SK-N-SH treated with all-trans-retinoic acid at 6 μM for 48 hours (cell line): ENCODE measurements around the gene ANO3.

Source experiments
- ATAC-seq: fragments of 200-7000 bp; cut with Tn5 transposase; 3 replicates; pipeline ENCODE4 v1.9.1; 2020; ENCODE audit warnings: mild to moderate bottlenecking, moderate library complexity
- ARNTL ChIP-seq: fragments of 450-650 bp; formaldehyde crosslinking; IDR thresholded peaks from 2 replicates; pipeline ENCODE4 v1.5.0; 2020; ENCODE audit warnings: low read depth, mild to moderate bottlenecking, moderate library complexity, borderline replicate concordance
- BACH2 ChIP-seq: fragments of 250-450 bp; sonication (Bioruptor Pico); IDR thresholded peaks from 2 replicates; pipeline ENCODE4 v1.9.0; 2021; ENCODE audit warnings: mild to moderate bottlenecking, borderline replicate concordance
- CSDC2 ChIP-seq: fragments of 250-450 bp; sonication (Bioruptor Pico); IDR thresholded peaks from 2 replicates; pipeline ENCODE4 v1.5.0; 2020; ENCODE audit warnings: mild to moderate bottlenecking, moderate library complexity
- ISL1 ChIP-seq: fragments of 250-450 bp; sonication (Bioruptor Pico); IDR thresholded peaks from 2 replicates; pipeline ENCODE4 v2.1.2; 2022; ENCODE audit warnings: mild to moderate bottlenecking, moderate library complexity
- OSR1 ChIP-seq: fragments of 250-450 bp; sonication (Bioruptor Pico); IDR thresholded peaks from 2 replicates; pipeline ENCODE4 v1.8.0; 2022; ENCODE audit warnings: moderate library complexity, mild to moderate bottlenecking, inconsistent platforms
- PPARA ChIP-seq: fragments of 250-450 bp; sonication (Bioruptor Pico); IDR thresholded peaks from 2 replicates; pipeline ENCODE4 v1.5.0; 2020; ENCODE audit warnings: mild to moderate bottlenecking, borderline replicate concordance
- RARB ChIP-seq: fragments of 250-450 bp; sonication (Bioruptor Pico); IDR thresholded peaks from 2 replicates; pipeline ENCODE4 v1.8.0; 2021; ENCODE audit warnings: mild to moderate bottlenecking, moderate library complexity
- SNAI2 ChIP-seq: fragments of 250-450 bp; sonication (Bioruptor Pico); IDR thresholded peaks from 2 replicates; pipeline ENCODE4 v1.5.0; 2020; ENCODE audit warnings: mild to moderate bottlenecking, moderate library complexity
- TCF4 ChIP-seq: fragments of 250-450 bp; sonication (Bioruptor Pico); IDR thresholded peaks from 2 replicates; pipeline ENCODE4 v1.8.0; 2021; ENCODE audit warnings: mild to moderate bottlenecking, moderate library complexity, borderline replicate concordance
- ZC3H10 ChIP-seq: fragments of 250-450 bp; sonication (Bioruptor Pico); IDR thresholded peaks from 2 replicates; pipeline ENCODE4 v1.5.1; 2021; ENCODE audit warnings: mild to moderate bottlenecking, moderate library complexity
- ZFP3 ChIP-seq: fragments of 250-450 bp; sonication (Bioruptor Pico); IDR thresholded peaks from 2 replicates; pipeline ENCODE4 v1.5.0; 2020; ENCODE audit warnings: mild to moderate bottlenecking, moderate library complexity
- ZFP30 ChIP-seq: fragments of 450-650 bp; formaldehyde crosslinking; IDR thresholded peaks from 2 replicates; pipeline ENCODE4 v1.5.0; 2022; ENCODE audit warnings: mild to moderate bottlenecking, moderate library complexity
- ZNF8 ChIP-seq: fragments of 450-650 bp; formaldehyde crosslinking; IDR thresholded peaks from 2 replicates; pipeline ENCODE4 v1.5.0; 2020; ENCODE audit warnings: mild to moderate bottlenecking, moderate library complexity
- TF ChIP-seq, protein P1 (sequence below): fragments of 250-450 bp; sonication (Bioruptor Pico); IDR thresholded peaks from 2 replicates; pipeline ENCODE4 v1.5.0; 2020; ENCODE audit warnings: mild to moderate bottlenecking, moderate library complexity
- TF ChIP-seq, protein P2 (sequence below): fragments of 250-450 bp; sonication (Bioruptor Pico); IDR thresholded peaks from 2 replicates; pipeline ENCODE4 v1.8.0; 2020; ENCODE audit warnings: mild to moderate bottlenecking, moderate library complexity, borderline replicate concordance
- TF ChIP-seq, protein P3 (sequence below): fragments of 250-450 bp; sonication (Bioruptor Pico); IDR thresholded peaks from 2 replicates; pipeline ENCODE4 v1.5.1; 2020; ENCODE audit warnings: low read depth, mild to moderate bottlenecking, moderate library complexity
- TF ChIP-seq, protein P4 (sequence below): fragments of 250-450 bp; sonication (Bioruptor Pico); IDR thresholded peaks from 2 replicates; pipeline ENCODE4 v1.8.0; 2021; ENCODE audit warnings: low read depth, mild to moderate bottlenecking, moderate library complexity, borderline replicate concordance
- TF ChIP-seq, protein P5 (sequence below): fragments of 250-450 bp; sonication (Bioruptor Pico); IDR thresholded peaks from 2 replicates; pipeline ENCODE4 v1.5.1; 2021; ENCODE audit warnings: mild to moderate bottlenecking, moderate library complexity

ANO3 gene

DNA sequence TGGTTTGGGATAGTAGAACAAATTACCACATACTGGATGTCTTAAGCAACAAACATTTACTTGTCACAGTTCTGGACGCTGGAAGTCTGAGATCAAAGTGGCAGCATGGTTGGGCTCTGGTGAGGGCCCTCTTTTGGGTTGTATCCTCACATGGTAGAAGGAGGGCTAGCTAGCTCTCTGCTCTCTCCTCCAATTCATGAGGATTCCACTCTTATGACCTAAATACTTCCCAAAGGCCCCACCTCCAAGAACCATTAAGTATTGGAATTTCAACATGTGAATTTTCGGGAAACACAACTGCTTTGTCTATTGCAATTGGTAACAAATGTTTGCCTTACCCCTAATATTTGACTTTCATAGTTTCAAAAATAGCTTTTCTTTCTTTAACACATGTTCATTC is 187.5 kb downstream of the ANO3 start:
- ATAC-seq: no peak

DNA sequence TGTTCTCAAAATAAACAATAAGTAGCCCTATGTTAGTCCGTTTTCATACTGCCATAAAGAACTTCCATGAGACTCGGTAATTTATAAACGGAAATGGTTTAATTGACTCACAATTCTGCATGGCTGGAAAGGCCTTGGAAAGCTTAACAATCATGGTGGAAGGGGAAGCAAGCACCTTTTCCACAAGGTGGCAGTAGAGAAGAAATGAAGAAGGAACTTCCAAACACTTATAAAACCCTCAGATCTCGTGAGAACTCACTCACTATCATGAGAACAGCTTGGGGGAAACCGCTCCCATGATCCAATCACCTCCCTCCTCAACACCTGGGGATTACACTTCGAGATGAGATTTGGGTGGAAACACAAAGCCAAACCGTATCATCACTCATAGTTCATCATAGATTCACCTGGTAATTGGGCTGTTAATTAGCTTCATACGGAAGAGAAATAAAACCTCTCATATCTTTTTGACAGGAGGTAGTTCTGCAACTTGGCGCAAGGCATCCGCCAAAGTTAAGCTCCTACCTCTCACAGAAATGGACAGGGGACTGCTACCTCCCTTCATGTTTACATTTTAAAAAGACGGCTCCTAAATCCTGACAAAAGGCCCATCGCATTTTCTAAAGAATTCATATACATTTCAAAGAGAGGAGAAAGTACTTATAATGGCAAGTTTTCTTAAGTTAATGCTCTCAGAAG is 191.1 kb downstream of the ANO3 start:
- no peak for ATAC-seq
- TF ChIP-seq ZNF8 (CRISPR knock-in tag) (no peak), TCF4 (CRISPR knock-in tag) (no peak), ZFP3 (CRISPR knock-in tag) (no peak), SNAI2 (CRISPR knock-in tag) (no peak), CSDC2 (CRISPR knock-in tag) (no peak), ZC3H10 (no peak), ARNTL (CRISPR knock-in tag) (no peak), RARB (CRISPR knock-in tag) (no peak), OSR1 (CRISPR knock-in tag) (no peak)
- TF ChIP-seq, protein P1, sequence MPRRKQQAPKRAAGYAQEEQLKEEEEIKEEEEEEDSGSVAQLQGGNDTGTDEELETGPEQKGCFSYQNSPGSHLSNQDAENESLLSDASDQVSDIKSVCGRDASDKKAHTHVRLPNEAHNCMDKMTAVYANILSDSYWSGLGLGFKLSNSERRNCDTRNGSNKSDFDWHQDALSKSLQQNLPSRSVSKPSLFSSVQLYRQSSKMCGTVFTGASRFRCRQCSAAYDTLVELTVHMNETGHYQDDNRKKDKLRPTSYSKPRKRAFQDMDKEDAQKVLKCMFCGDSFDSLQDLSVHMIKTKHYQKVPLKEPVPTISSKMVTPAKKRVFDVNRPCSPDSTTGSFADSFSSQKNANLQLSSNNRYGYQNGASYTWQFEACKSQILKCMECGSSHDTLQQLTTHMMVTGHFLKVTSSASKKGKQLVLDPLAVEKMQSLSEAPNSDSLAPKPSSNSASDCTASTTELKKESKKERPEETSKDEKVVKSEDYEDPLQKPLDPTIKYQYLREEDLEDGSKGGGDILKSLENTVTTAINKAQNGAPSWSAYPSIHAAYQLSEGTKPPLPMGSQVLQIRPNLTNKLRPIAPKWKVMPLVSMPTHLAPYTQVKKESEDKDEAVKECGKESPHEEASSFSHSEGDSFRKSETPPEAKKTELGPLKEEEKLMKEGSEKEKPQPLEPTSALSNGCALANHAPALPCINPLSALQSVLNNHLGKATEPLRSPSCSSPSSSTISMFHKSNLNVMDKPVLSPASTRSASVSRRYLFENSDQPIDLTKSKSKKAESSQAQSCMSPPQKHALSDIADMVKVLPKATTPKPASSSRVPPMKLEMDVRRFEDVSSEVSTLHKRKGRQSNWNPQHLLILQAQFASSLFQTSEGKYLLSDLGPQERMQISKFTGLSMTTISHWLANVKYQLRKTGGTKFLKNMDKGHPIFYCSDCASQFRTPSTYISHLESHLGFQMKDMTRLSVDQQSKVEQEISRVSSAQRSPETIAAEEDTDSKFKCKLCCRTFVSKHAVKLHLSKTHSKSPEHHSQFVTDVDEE (CRISPR knock-in tag): no peak
- TF ChIP-seq, protein P2, sequence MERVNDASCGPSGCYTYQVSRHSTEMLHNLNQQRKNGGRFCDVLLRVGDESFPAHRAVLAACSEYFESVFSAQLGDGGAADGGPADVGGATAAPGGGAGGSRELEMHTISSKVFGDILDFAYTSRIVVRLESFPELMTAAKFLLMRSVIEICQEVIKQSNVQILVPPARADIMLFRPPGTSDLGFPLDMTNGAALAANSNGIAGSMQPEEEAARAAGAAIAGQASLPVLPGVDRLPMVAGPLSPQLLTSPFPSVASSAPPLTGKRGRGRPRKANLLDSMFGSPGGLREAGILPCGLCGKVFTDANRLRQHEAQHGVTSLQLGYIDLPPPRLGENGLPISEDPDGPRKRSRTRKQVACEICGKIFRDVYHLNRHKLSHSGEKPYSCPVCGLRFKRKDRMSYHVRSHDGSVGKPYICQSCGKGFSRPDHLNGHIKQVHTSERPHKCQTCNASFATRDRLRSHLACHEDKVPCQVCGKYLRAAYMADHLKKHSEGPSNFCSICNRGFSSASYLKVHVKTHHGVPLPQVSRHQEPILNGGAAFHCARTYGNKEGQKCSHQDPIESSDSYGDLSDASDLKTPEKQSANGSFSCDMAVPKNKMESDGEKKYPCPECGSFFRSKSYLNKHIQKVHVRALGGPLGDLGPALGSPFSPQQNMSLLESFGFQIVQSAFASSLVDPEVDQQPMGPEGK (CRISPR knock-in tag): no peak
- TF ChIP-seq, protein P3, sequence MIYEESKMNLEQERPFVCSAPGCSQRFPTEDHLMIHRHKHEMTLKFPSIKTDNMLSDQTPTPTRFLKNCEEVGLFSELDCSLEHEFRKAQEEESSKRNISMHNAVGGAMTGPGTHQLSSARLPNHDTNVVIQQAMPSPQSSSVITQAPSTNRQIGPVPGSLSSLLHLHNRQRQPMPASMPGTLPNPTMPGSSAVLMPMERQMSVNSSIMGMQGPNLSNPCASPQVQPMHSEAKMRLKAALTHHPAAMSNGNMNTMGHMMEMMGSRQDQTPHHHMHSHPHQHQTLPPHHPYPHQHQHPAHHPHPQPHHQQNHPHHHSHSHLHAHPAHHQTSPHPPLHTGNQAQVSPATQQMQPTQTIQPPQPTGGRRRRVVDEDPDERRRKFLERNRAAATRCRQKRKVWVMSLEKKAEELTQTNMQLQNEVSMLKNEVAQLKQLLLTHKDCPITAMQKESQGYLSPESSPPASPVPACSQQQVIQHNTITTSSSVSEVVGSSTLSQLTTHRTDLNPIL (CRISPR knock-in tag): no peak

More for the DNA sequence above, 187.5 kb downstream of the ANO3 start:
- no peak for TF ChIP-seq RARB (CRISPR knock-in tag)
- TF ChIP-seq, protein P4, sequence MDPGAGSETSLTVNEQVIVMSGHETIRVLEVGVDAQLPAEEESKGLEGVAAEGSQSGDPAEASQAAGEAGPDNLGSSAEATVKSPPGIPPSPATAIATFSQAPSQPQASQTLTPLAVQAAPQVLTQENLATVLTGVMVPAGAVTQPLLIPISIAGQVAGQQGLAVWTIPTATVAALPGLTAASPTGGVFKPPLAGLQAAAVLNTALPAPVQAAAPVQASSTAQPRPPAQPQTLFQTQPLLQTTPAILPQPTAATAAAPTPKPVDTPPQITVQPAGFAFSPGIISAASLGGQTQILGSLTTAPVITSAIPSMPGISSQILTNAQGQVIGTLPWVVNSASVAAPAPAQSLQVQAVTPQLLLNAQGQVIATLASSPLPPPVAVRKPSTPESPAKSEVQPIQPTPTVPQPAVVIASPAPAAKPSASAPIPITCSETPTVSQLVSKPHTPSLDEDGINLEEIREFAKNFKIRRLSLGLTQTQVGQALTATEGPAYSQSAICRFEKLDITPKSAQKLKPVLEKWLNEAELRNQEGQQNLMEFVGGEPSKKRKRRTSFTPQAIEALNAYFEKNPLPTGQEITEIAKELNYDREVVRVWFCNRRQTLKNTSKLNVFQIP (CRISPR knock-in tag): no peak
- TF ChIP-seq, protein P5, sequence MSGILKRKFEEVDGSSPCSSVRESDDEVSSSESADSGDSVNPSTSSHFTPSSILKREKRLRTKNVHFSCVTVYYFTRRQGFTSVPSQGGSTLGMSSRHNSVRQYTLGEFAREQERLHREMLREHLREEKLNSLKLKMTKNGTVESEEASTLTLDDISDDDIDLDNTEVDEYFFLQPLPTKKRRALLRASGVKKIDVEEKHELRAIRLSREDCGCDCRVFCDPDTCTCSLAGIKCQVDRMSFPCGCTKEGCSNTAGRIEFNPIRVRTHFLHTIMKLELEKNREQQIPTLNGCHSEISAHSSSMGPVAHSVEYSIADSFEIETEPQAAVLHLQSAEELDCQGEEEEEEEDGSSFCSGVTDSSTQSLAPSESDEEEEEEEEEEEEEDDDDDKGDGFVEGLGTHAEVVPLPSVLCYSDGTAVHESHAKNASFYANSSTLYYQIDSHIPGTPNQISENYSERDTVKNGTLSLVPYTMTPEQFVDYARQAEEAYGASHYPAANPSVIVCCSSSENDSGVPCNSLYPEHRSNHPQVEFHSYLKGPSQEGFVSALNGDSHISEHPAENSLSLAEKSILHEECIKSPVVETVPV (CRISPR knock-in tag): no peak
- TF ChIP-seq ZC3H10: no peak
- TF ChIP-seq OSR1 (CRISPR knock-in tag): no peak
- TF ChIP-seq, protein P2 (CRISPR knock-in tag): no peak
- TF ChIP-seq ISL1 (CRISPR knock-in tag): no peak
- no peak for TF ChIP-seq ZNF8 (CRISPR knock-in tag)
- no peak for TF ChIP-seq SNAI2 (CRISPR knock-in tag)
- no peak for TF ChIP-seq BACH2 (CRISPR knock-in tag)
- no peak for TF ChIP-seq ZFP30
- TF ChIP-seq PPARA (CRISPR knock-in tag): no peak
- no peak for TF ChIP-seq ZFP3 (CRISPR knock-in tag)
- TF ChIP-seq, protein P1 (CRISPR knock-in tag): no peak
